NCI-H524 treated with DMSO at 0.1 percent for 48 hours (cell line): ENCODE results near the gene CDC20.

ENCODE experiments used
- DNase-seq: peaks from one replicate; lab custom pipeline; 2025; lab: John Stamatoyannopoulos, UW

CDC20 gene

GRCh38 chr1:43329995-43330751 lies 28.6 kb upstream of the CDC20 start:
- DNase-seq: no peak

- DNase-seq: no peak
Observed at GRCh38 chr1:43331688-43332087, 27.1 kb upstream of the CDC20 start.

DNA sequence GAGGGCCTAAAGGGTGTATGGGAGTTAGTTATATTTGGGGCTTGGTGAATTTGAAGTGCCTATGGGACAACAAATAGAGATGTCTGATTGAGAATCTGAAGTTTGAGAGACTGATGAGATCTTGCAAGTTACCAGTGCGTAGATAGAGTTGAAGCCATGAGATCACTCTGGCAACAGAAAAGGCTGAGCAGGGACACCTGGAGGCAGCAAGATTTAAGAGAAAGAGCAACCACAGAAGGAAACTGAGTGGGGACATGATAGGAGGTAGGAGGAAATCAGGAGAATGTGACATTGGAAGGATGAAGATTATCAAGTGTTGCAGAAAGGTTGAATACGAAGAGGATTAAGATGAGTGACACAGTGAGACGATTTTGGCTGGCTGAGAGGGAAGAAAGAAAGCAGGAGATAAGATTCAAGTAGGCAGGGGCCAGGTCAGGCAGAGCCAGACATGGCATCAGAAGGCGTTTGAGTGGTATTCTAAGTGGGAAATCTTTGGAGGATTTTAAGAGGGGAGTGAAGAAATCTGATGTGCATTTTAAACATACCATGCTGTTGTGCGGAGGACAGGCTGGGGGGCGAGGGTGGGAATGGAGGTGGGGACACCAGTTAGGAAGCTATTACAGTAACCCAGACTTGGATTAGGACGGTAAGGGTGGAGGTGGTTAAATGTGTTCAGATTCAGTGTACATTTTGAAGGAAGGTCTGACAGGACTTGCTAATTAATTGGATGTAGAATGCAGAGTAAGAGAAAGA lies 24.2 kb upstream of the CDC20 start:
- no peak for DNase-seq

GRCh38 chr1:43337588-43337987 lies 21.2 kb upstream of the CDC20 start, which contains the start of gene MPL:
TSS of gene MPL (plus strand) at chr1:43337818. CDS start at chr1:43337849, 31 bp downstream.
- no peak for DNase-seq

- DNase-seq: no peak
Observed at GRCh38 chr1:43338001-43338400, 20.8 kb upstream of the CDC20 start.

DNA sequence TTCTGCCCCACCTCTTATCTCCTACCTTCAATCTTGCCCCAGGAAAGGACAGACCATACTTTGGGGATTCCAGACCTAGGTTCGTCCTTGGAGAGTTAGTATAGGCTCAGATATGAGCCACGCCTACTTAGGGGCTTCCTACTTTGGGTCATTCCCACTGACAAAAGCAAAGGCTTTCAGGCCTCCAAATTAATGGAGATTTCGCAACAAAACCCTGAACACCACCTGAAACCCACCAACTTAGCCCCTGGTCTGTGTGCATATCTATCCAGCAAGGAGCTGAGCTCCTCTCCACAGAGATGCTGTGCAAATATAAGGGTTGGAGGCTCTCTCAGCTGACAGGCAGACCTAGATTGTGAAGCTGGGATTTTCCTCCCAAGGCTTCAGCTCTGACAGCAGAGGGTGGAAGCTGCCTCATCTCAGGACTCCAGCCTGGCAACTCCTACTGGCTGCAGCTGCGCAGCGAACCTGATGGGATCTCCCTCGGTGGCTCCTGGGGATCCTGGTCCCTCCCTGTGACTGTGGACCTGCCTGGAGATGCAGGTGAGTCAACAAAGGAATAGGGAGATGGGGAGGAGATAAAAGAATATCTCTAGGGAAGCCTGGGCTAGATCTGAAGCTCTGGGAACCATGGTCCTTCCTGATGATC lies 19.1 kb upstream of the CDC20 start:
- DNase-seq: no peak

GRCh38 chr1:43340559-43340958 lies 18.2 kb upstream of the CDC20 start:
- DNase-seq: no peak

DNA sequence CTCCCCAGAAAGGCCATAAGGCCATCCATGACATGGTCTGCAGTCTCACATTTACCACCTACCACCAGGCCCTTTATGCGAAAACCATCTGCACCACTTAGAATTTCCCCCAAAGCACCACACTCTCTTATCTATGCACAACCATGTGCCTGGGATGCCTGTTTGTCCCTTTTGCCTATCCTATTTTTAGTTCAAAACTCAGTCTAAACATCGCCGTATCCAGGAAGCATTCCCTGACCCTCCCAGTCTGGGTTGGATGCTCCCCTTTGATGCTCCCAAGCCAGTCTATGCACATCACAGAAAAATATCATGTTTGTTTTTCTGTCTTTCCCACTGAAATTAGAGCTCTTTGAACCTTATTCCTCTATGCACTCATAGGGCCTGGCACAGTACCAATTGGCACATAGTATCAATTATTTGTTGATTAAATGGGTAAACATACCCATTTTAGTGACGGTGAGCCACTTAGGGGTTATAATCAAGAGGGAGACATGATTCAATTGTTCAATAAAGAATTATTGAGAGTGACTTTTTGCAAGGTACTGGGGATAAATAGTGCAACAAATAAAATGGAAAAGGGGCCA lies 14.4 kb upstream of the CDC20 start:
- DNase-seq: no peak

DNA sequence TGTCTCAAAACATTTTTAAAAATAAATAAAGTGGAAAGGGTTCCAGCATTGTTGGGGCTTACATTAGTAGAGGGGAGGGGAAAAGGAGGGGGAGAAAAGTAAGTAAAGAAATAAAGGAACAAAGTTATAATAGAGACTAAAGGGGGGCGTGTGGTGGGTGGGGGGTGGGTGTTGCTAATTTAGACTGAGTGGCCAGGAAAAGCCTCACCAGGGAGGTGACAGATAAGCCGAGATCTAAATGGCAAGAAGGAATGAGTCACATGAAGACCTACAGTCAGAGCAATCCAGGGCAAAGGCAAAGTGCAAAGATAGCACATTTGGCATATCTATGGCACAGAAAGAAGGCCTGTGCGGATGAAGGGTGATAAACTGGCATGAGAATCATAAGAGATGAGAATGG lies 13.7 kb upstream of the CDC20 start:
- no peak for DNase-seq

DNA sequence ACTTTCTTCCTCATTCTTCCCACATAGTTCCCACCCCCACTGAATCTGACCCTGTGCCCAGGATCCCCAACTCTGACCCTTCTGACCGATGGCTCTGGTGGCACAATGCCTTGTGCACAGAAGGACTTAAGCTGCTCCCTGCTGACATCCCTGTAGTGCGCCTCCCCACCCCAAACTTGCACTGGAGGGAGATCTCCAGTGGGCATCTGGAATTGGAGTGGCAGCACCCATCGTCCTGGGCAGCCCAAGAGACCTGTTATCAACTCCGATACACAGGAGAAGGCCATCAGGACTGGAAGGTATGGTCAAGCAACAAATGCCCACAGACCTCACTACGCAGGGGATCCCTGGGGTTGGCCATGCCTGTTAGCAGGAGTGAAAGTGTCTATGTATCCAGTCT lies 12.1 kb upstream of the CDC20 start:
- no peak for DNase-seq

GRCh38 chr1:43348343-43348808 lies 10.4 kb upstream of the CDC20 start:
- DNase-seq: no peak

- DNase-seq: no peak
Observed at GRCh38 chr1:43348809-43349593, 9.8 kb upstream of the CDC20 start.

DNA sequence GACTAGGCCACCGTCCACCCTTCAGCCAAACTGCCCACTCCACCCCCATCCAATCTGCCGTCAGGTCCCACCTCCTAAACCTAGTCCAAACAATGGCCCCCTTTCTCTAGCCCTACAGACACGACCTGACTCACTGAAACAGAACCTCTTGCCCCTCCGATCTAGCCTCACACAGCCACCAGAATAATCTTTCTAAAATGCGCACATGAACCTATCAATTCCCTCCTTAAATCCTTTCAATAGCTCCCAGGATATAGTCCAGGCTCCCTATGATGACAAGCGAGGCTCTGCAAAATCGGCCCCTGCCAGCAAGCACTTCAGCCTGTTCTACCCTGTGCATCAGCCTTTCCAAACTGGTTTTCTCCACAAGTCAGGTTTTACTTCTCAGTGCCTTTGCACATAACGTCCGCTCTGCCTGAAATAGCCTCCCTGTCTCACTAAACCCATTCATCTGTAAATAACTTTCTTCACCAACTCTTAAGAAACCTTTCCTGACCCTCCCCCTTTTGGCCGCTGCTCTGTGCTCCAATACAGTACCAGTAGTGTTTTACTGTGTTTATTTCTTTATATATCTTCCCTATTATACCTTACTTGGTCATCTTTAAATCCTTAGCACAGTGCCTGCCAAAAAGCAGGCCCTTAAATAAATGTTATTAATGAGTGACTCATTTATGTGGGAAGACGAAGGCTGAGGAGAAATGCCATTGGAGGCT lies 9.0 kb upstream of the CDC20 start:
- no peak for DNase-seq

DNA sequence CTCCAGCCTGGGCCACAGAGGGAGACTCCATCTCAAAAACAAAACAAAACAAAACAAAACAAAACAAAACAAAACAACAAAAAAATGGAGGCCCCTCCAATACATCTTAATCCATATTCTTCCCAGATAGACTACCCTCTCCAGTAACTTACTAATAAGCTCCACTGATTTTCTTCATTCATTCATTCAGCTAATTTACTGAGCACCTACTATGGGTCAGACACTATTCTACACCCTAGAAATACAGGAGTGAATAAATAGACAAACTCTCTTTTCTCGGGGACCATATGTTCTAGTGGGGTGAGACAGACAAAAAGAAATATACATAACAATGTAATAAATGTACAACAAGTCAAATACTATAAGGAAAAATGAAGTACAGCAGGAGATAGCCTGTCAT lies 7.8 kb upstream of the CDC20 start:
- DNase-seq: no peak

DNA sequence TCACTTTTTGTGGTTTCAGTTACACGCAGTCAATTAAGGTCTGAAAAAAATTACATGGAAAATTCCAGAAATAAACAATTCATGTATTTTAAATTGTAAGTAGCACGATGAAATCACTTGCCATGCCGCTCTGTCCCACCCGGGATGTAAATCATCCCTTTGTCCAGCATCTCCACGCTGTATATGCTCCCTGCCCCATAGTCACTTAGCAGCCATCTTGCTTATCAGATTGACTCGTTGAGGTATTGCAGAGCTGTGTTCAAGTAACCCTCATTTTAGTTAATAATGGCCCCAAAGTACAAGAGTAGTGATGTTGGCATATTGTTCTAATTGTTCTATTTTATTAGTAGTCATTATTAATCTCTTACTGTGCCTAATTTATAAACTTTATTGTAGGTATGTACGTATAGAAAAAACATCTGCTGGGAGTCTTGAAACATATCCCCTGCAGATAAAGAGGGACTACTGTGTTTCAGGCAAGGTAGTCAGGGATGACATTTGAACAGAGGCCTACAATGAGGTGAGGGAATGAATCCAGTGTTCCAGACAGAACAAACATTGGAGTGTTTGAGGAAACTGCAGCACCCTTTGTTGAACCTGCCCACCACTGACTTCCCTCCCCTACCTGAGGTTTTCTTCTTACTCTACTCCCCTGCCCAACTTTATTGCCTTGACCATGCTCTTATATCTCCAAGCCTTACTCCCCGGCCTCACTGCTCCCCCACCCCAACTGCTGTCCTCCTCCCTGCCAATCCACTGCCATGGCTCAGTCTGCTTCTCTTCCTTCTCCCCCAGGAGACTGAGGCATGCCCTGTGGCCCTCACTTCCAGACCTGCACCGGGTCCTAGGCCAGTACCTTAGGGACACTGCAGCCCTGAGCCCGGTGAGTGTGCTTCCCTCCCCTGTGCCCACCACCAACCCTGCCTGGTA lies 7.1 kb upstream of the CDC20 start:
- DNase-seq: no peak

DNA sequence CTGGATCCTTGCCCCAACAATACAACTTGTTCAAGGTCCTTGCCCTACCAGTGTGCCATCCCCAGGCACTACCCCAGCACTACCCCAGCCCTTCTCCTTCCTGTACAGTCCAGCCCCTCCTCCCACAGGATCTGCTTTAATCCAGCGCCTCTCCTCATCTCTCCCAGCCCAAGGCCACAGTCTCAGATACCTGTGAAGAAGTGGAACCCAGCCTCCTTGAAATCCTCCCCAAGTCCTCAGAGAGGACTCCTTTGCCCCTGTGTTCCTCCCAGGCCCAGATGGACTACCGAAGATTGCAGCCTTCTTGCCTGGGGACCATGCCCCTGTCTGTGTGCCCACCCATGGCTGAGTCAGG lies 6.5 kb upstream of the CDC20 start:
- DNase-seq: no peak

DNA sequence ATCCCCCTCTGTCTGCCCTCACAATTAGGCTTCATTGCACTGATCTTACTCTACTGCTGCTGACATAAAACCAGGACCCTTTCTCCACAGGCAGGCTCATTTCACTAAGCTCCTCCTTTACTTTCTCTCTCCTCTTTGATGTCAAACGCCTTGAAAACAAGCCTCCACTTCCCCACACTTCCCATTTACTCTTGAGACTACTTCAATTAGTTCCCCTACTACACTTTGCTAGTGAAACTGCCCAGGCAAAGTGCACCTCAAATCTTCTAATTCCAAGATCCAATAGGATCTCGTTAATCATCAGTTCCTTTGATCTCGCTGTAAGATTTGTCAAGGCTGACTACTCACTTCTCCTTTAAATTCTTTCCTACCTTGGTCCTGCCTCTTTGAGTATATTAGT lies 5.9 kb upstream of the CDC20 start:
- DNase-seq: no peak

- no peak for DNase-seq
Observed at GRCh38 chr1:43354471-43354870, 4.3 kb upstream of the CDC20 start.

- DNase-seq: no peak
Observed at GRCh38 chr1:43354936-43355335, 3.8 kb upstream of the CDC20 start.

GRCh38 chr1:43357251-43357650 lies 1.5 kb upstream of the CDC20 start:
- DNase-seq: no peak
